HS-5 (cell line): Measurements from ENCODE around the gene ZC3HAV1.
"Not testable (repeated sequence)": the region's sequence is repeated elsewhere in the genome, so short reads cannot be mapped to it uniquely, and the experiment has no call there.

Experiments
- DNase-seq: peaks from one replicate; pipeline ENCODE4 v3.0.0-alpha.2; 2012; ENCODE audit warnings: low read depth

ZC3HAV1 gene

GRCh38 chr7:139109188-139109982 is at the start of gene ZC3HAV1:
ZC3HAV1 (minus strand) TSS chr7:139109720; CDS start chr7:139109331, 389 bp downstream.
- peak; percentile 58 for DNase-seq

- DNase-seq: peak; percentile 36
Measured at GRCh38 chr7:139153832-139154231, 44.3 kb upstream of the ZC3HAV1 start.

- no peak for DNase-seq
Measured at GRCh38 chr7:139152149-139152548, 42.6 kb upstream of the ZC3HAV1 start.

- DNase-seq: no peak
Measured at GRCh38 chr7:139139150-139139549, 29.6 kb upstream of the ZC3HAV1 start.

- DNase-seq: peak; percentile 58
Measured at GRCh38 chr7:139133335-139134139, 24.0 kb upstream of the ZC3HAV1 start.

GRCh38 chr7:139132887-139133286 is 23.4 kb upstream of the ZC3HAV1 start:
- DNase-seq: no peak

GRCh38 chr7:139131601-139132041 is 22.1 kb upstream of the ZC3HAV1 start:
- no peak for DNase-seq

- DNase-seq: not testable (repeated sequence)
Measured at GRCh38 chr7:139129814-139130213, 20.3 kb upstream of the ZC3HAV1 start.

- DNase-seq: no peak
Measured at GRCh38 chr7:139127648-139128047, 18.1 kb upstream of the ZC3HAV1 start.

- no peak for DNase-seq
Measured at GRCh38 chr7:139125657-139126056, 16.1 kb upstream of the ZC3HAV1 start.

- DNase-seq: not testable (repeated sequence)
Measured at GRCh38 chr7:139124995-139125394, 15.5 kb upstream of the ZC3HAV1 start.

- DNase-seq: no peak
Measured at GRCh38 chr7:139124084-139124914, 14.8 kb upstream of the ZC3HAV1 start.

- no peak for DNase-seq
Measured at GRCh38 chr7:139119486-139119849, 9.9 kb upstream of the ZC3HAV1 start.

GRCh38 chr7:139118805-139119485 is 9.4 kb upstream of the ZC3HAV1 start:
- no peak for DNase-seq

- DNase-seq: peak; percentile 15
Measured at GRCh38 chr7:139118234-139118804, 8.8 kb upstream of the ZC3HAV1 start.

- DNase-seq: no peak
Measured at GRCh38 chr7:139117599-139118233, 8.2 kb upstream of the ZC3HAV1 start.

GRCh38 chr7:139116999-139117398 is 7.5 kb upstream of the ZC3HAV1 start:
- DNase-seq: no peak

- DNase-seq: no peak
Measured at GRCh38 chr7:139115104-139115503, 5.6 kb upstream of the ZC3HAV1 start.

- no peak for DNase-seq
Measured at GRCh38 chr7:139114585-139114984, 5.1 kb upstream of the ZC3HAV1 start.

GRCh38 chr7:139114018-139114417 is 4.5 kb upstream of the ZC3HAV1 start:
- no peak for DNase-seq

GRCh38 chr7:139112741-139113250 is 3.3 kb upstream of the ZC3HAV1 start:
- no peak for DNase-seq
